ENCODE data around the gene CRADD.

DNA sequence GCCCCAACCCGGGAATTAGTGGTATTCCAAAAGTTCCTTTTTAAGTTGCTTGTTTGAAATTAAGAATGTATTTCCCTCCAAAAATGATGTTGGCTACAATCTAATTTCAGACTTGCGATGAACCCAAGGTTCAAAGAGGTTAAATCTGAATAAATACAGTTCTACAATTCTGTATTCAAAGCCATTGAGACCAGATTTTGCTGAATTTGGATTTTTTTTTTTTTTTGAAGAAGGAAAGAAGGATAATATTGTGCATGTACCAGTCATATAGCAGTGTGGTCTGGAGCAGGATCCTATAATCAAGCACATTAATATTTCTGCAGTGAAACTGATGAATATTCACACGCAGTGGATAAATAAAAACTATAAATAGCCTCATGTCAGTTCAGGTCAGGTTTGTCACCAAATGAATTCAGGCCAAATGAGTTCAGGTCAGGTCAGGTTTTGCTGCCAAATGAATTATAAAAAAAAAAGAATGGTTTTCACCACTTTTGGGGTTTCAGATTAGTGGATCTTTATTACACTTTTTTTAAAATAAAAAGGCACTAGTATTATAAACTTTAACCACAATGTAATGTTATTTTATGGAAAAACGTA lies 69.5 kb downstream of the CRADD start:
- no peak for TF ChIP-seq POLR2A (IDR thresholded peaks at IDR 0.05)
- TF ChIP-seq, protein P1, sequence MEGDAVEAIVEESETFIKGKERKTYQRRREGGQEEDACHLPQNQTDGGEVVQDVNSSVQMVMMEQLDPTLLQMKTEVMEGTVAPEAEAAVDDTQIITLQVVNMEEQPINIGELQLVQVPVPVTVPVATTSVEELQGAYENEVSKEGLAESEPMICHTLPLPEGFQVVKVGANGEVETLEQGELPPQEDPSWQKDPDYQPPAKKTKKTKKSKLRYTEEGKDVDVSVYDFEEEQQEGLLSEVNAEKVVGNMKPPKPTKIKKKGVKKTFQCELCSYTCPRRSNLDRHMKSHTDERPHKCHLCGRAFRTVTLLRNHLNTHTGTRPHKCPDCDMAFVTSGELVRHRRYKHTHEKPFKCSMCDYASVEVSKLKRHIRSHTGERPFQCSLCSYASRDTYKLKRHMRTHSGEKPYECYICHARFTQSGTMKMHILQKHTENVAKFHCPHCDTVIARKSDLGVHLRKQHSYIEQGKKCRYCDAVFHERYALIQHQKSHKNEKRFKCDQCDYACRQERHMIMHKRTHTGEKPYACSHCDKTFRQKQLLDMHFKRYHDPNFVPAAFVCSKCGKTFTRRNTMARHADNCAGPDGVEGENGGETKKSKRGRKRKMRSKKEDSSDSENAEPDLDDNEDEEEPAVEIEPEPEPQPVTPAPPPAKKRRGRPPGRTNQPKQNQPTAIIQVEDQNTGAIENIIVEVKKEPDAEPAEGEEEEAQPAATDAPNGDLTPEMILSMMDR (IDR thresholded peaks at IDR 0.05) = no peak
